A549 (cell line): ENCODE measurements around the gene LGMN. TPM values are rescaled to one million over a fixed set of nuclear protein-coding genes. Genes with fewer than 3 reads are reported as not detected.

ENCODE experiments used
- ATAC-seq, 2 experiments: fragments of 200-7000 bp in 1 of 2; fragments of >200 bp in 1 of 2; cut with Nextera tagmentation in 1 of 2; cut with Tn5 transposase in 1 of 2; 3 replicates each; pipeline versions ENCODE4 v1.8.0 to v1.9.1; 2018 to 2020; ENCODE audit warnings: mild to moderate bottlenecking in 1 of 2, moderate library complexity in 1 of 2
- CTCF ChIA-PET: fragments of 300-600 bp; sonication (Branson Sonifier 250); formaldehyde crosslinking; extraction: SDS; loops from one replicate; lab custom pipeline; 2021; ENCODE audit warnings: antibody characterized with exemption, inconsistent platforms; lab: Yijun Ruan, JAX
- POLR2A ChIA-PET: fragments of 350-600 bp; formaldehyde crosslinking; extraction: SDS; loops from one replicate; lab custom pipeline; 2021; ENCODE audit warnings: antibody characterized with exemption, inconsistent platforms; lab: Yijun Ruan, JAX
- DNase-seq, 2 experiments: peaks; one replicate each; pipeline versions ENCODE4 v3.0.0 to v3.0.0-alpha.2; 2011 to 2016; ENCODE audit warnings: low read depth in 1 of 2, low spot score in 1 of 2
- FAIRE-seq: peaks from 2 replicates; lab custom pipeline; 2011; peaks lifted over from hg19 to GRCh38; lab: Jason Lieb, UNC
- H3K27ac ChIP-seq, 2 experiments: fragments of >200 bp; sonication (Bioruptor Twin); formaldehyde crosslinking; 3 replicates each; pipeline ENCODE4 v1.5.1; 2016 to 2017
- H3K4me1 ChIP-seq: fragments of >200 bp; sonication (Bioruptor Twin); formaldehyde crosslinking; 3 replicates; pipeline ENCODE4 v1.6.1; 2016
- H3K4me2 ChIP-seq: fragments of >200 bp; sonication (Bioruptor Twin); formaldehyde crosslinking; 3 replicates; pipeline ENCODE4 v1.6.1; 2016
- H3K4me3 ChIP-seq: fragments of >200 bp; sonication (Bioruptor Twin); formaldehyde crosslinking; 3 replicates; pipeline ENCODE4 v1.5.1; 2016
- H3K9me3 ChIP-seq: fragments of >200 bp; sonication (Bioruptor Twin); formaldehyde crosslinking; 3 replicates; pipeline ENCODE4 v1.6.1; 2016
- ATOH8 ChIP-seq: fragments of 250-450 bp; sonication (Bioruptor Pico); IDR thresholded peaks from 2 replicates; pipeline ENCODE4 v1.5.0; 2020; ENCODE audit warnings: low read depth, mild to moderate bottlenecking, moderate library complexity
- CBX8 ChIP-seq: fragments of 200-600 bp; sonication (generic); IDR thresholded peaks from 2 replicates; pipeline ENCODE4 v1.6.1; 2016
- CHD2 ChIP-seq: fragments of 150-350 bp; IDR thresholded peaks from 2 replicates; pipeline ENCODE4 v1.6.1; 2014; ENCODE audit warnings: low read length; ENCODE audit not compliant: partially characterized antibody
- CTCF ChIP-seq: fragments of >200 bp; sonication (Bioruptor Twin); formaldehyde crosslinking; IDR thresholded peaks from 3 replicates; pipeline ENCODE4 v1.5.1; 2016
- E2F6 ChIP-seq: IDR thresholded peaks from 2 replicates; pipeline ENCODE4 v1.6.1; 2012; ENCODE audit warnings: low read depth, borderline replicate concordance
- EHMT2 ChIP-seq: fragments of 200-600 bp; sonication (generic); IDR thresholded peaks from 2 replicates; pipeline ENCODE4 v1.6.1; 2016; ENCODE audit warnings: antibody characterized with exemption, low read depth, mild to moderate bottlenecking, moderate library complexity
- ESRRA ChIP-seq: fragments of 150-350 bp; IDR thresholded peaks from 2 replicates; pipeline ENCODE4 v1.6.1; 2014; ENCODE audit warnings: mild to moderate bottlenecking, low read length, borderline replicate concordance
- FOSB ChIP-seq: fragments of 250-450 bp; sonication (Bioruptor Pico); IDR thresholded peaks from 2 replicates; pipeline ENCODE4 v1.5.0; 2020; ENCODE audit warnings: mild to moderate bottlenecking, moderate library complexity
- HDAC2 ChIP-seq: fragments of 200-600 bp; sonication (generic); IDR thresholded peaks from 2 replicates; pipeline ENCODE4 v1.6.1; 2016
- HES2 ChIP-seq: fragments of >200 bp; sonication (Bioruptor Twin); formaldehyde crosslinking; IDR thresholded peaks from 2 replicates; pipeline ENCODE4 v1.6.1; 2016
- HOXB13 ChIP-seq: fragments of 250-450 bp; sonication (Bioruptor Pico); IDR thresholded peaks from 2 replicates; pipeline ENCODE4 v1.5.0; 2020; ENCODE audit warnings: low read depth, mild to moderate bottlenecking, moderate library complexity
- HOXB5 ChIP-seq: fragments of 250-450 bp; sonication (Bioruptor Pico); IDR thresholded peaks from 2 replicates; pipeline ENCODE4 v1.5.0; 2020; ENCODE audit warnings: mild to moderate bottlenecking, moderate library complexity
- JUN ChIP-seq, 2 experiments: fragments of >200 bp; sonication (Bioruptor Twin); formaldehyde crosslinking; IDR thresholded peaks; 2 replicates in 1 of 2; 3 replicates in 1 of 2; pipeline ENCODE4 v1.6.1; 2016 to 2017
- KDM5A ChIP-seq: fragments of 200-600 bp; sonication (generic); IDR thresholded peaks from 2 replicates; pipeline ENCODE4 v1.6.1; 2016; ENCODE audit warnings: antibody characterized with exemption, mild to moderate bottlenecking
- MAZ ChIP-seq: fragments of 150-350 bp; IDR thresholded peaks from 2 replicates; pipeline ENCODE4 v1.6.1; 2014; ENCODE audit warnings: antibody characterized with exemption, low read depth, low read length, borderline replicate concordance
- MYC ChIP-seq: IDR thresholded peaks from 2 replicates; pipeline ENCODE4 v1.6.1; 2012; ENCODE audit warnings: mild to moderate bottlenecking, inconsistent platforms, low read length, improper control_type of control experiment, borderline replicate concordance
- NFE2L2 ChIP-seq: fragments of 150-350 bp; conservative IDR thresholded peaks from 2 replicates; pipeline ENCODE4 v1.6.1; 2014; ENCODE audit warnings: low read length
- NPAS2 ChIP-seq: fragments of 250-450 bp; sonication (Bioruptor Pico); IDR thresholded peaks from 2 replicates; pipeline ENCODE4 v1.8.0; 2022; ENCODE audit warnings: mild to moderate bottlenecking, moderate library complexity, borderline replicate concordance
- POLR2AphosphoS2 ChIP-seq: conservative IDR thresholded peaks from 2 replicates; pipeline ENCODE4 v1.6.1; 2012; ENCODE audit warnings: low read length, improper control_type of control experiment, inconsistent platforms
- RARB ChIP-seq: fragments of 250-450 bp; sonication (Bioruptor Pico); IDR thresholded peaks from 2 replicates; pipeline ENCODE4 v1.8.0; 2021; ENCODE audit warnings: mild to moderate bottlenecking, moderate library complexity
- RFX5 ChIP-seq: fragments of 450-650 bp; IDR thresholded peaks from 2 replicates; pipeline ENCODE4 v1.7.1; 2014; ENCODE audit warnings: antibody characterized with exemption, mild to moderate bottlenecking, moderate library complexity
- SMC3 ChIP-seq: fragments of >200 bp; sonication (Bioruptor Twin); formaldehyde crosslinking; IDR thresholded peaks from 3 replicates; pipeline ENCODE4 v1.6.1; 2018; ENCODE audit warnings: inconsistent platforms
- WGBS: methylation state at CpG from one replicate; pipeline ENCODE4 v1.1.6; 2017; ENCODE audit errors: missing lambda C conversion rate; 5-methylcytosine and 5-hydroxymethylcytosine counted together
- polyA plus RNA-seq, 4 experiments: library from polyadenylated mRNA; depleted of rRNA in 3 of 4; stranded (reverse); fragments of >200 nt; fragmentation: RNase III in 1 of 4; extraction: RNeasy Plus Mini Kit Qiagen cat#74134 plus additional on column Dnase treatment in 1 of 4; gene quantifications; 2 replicates in 3 of 4; 3 replicates in 1 of 4; pipeline ENCODE4 v1.2.3, GENCODE V29; 2011 to 2017
- TF ChIP-seq, protein P1 (sequence below): fragments of 150-350 bp; IDR thresholded peaks from 2 replicates; pipeline ENCODE4 v1.6.1; 2014; ENCODE audit warnings: low read depth, mild to moderate bottlenecking, low read length

LGMN gene
- polyA plus RNA-seq, 2 of the 4 experiments (the other 2 are of a cell fraction), result 70.4 to 106 TPM

- WGBS, result 95% methylated on average over 2 of the region's 2 CpGs
- FAIRE-seq (no peak), ATAC-seq (no peak), DNase-seq (no peak)
- H3K4me2 ChIP-seq, result no peak overlapping the region
- H3K4me1 ChIP-seq, result no peaks in the 10 kb centered on the region
- H3K4me3 ChIP-seq, result no peak overlapping the region
- CTCF ChIA-PET, result interaction anchor here (2.2 kb wide), 1 partner anchor 9 kb away, joined by 8 read pairs; no protein-coding TSS in a partner anchor
- POLR2A ChIA-PET, result no interaction called here
- 0 out of 3 replicates have a peak, but pooled peaks cover 4% of the 10 kb centered on the region for H3K9me3 ChIP-seq
- H3K27ac ChIP-seq, result no peak overlapping the region
- TF ChIP-seq ESRRA, result no peak
- no peak for TF ChIP-seq NFE2L2
- TF ChIP-seq ATOH8 (CRISPR knock-in tag), result no peak
- TF ChIP-seq MAZ, result no peak
- TF ChIP-seq KDM5A, result no peak
- TF ChIP-seq MYC, result no peak
- TF ChIP-seq HOXB13 (CRISPR knock-in tag), result no peak
- no peak for TF ChIP-seq NPAS2
- TF ChIP-seq EHMT2, result no peak
- TF ChIP-seq, protein P1, sequence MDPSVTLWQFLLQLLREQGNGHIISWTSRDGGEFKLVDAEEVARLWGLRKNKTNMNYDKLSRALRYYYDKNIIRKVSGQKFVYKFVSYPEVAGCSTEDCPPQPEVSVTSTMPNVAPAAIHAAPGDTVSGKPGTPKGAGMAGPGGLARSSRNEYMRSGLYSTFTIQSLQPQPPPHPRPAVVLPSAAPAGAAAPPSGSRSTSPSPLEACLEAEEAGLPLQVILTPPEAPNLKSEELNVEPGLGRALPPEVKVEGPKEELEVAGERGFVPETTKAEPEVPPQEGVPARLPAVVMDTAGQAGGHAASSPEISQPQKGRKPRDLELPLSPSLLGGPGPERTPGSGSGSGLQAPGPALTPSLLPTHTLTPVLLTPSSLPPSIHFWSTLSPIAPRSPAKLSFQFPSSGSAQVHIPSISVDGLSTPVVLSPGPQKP, result no peak
- TF ChIP-seq CHD2, result no peak
- no peak for TF ChIP-seq HDAC2
- TF ChIP-seq RARB, result no peak
- no peak for TF ChIP-seq CBX8
- no peak for TF ChIP-seq SMC3
- no peak for TF ChIP-seq CTCF
- no peak for TF ChIP-seq HES2
- no peak for TF ChIP-seq JUN (IDR thresholded peaks at IDR 0.05)
- TF ChIP-seq RFX5, result no peak
These were observed 70.5 kb downstream of the LGMN start for GRCh38 chr14:92677955-92678354.

DNA sequence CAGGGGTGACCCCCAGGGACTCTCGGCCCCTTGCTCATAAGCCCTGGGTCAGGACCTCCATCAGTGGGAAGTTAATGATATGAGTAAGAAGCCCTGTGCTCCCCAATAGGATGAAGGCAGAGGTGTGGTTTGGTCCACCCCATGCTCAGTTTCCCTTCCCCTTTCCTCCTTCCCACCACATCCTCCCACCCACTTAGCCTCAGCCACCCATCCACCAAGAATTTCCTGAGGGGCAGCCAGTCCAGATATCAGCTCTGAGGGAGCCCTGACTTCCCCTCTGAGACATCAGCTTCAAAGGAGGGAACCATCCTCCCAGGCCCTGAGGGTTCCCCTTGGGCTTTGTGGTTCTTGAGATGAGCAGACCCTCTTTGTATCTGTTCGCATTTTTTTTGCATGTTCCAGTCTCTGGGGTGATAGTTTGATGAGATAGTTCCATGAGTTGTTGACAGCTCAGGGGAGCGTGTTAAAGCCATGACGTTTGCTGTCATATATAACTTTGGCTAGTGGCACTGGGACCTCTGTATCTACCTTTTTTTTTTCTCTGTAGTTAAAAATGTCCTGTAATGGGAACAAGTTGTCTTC lies 71.2 kb downstream of the LGMN start:
- H3K4me1 ChIP-seq, result no peaks in the 10 kb centered on the region
- 88% methylated on average over 4 of the region's 4 CpGs for WGBS
- DNase-seq (no peak), FAIRE-seq (no peak), ATAC-seq (no peak)
- H3K27ac ChIP-seq, result no peak overlapping the region
- no peak for TF ChIP-seq FOSB (CRISPR knock-in tag)
- no peak for TF ChIP-seq POLR2AphosphoS2
- TF ChIP-seq E2F6, result no peak
- no peak for TF ChIP-seq HOXB5 (CRISPR knock-in tag)
- H3K9me3 ChIP-seq, result 0 out of 3 replicates have a peak, but pooled peaks cover under 1% of the 10 kb centered on the region
- H3K4me2 ChIP-seq, result no peak overlapping the region
- H3K4me3 ChIP-seq, result no peak overlapping the region
- ChIA-PET POLR2A (no interaction called here), CTCF (interaction anchor here (0.6 to 2.2 kb wide), 3 partner anchors 9 to 53 kb away, joined by 5 to 8 read pairs (median 5); no protein-coding TSS in a partner anchor)
